Activated CD4-positive, alpha-beta memory T cell treated with anti-CD3 and anti-CD28 coated beads, Interleukin-2, amount 10 ng/mL, durations not matched to agents 7 days and 5 days (primary cell): Measurements from ENCODE around the gene MIGA2. TPM values are rescaled to one million over a fixed set of nuclear protein-coding genes. Genes with fewer than 3 reads are reported as not detected.

ENCODE experiments used
- CTCF ChIA-PET: fragments of 350-600 bp; sonication (Branson Sonifier 250); formaldehyde crosslinking; loops from one replicate; lab custom pipeline; 2021; ENCODE audit warnings: antibody characterized with exemption, inconsistent platforms; lab: Charles Lee
- POLR2A ChIA-PET: fragments of 350-600 bp; sonication (Branson Sonifier 250); formaldehyde crosslinking; loops from one replicate; lab custom pipeline; 2021; ENCODE audit warnings: antibody characterized with exemption; lab: Charles Lee
- DNase-seq: peaks from one replicate; pipeline ENCODE4 v3.0.0-alpha.2; 2020
- H3K27ac Mint-ChIP-seq: one replicate; pipeline ENCODE4 v1.8.0; 2021; ENCODE audit warnings: mild to moderate bottlenecking, mixed read lengths
- H3K27me3 Mint-ChIP-seq: one replicate; pipeline ENCODE4 v1.8.0; 2021; ENCODE audit warnings: mixed read lengths
- H3K36me3 Mint-ChIP-seq: one replicate; pipeline ENCODE4 v1.8.0; 2021; ENCODE audit warnings: low read depth, mixed read lengths
- H3K4me1 Mint-ChIP-seq: one replicate; pipeline ENCODE4 v1.8.0; 2021; ENCODE audit warnings: mixed read lengths
- H3K4me3 Mint-ChIP-seq: one replicate; pipeline ENCODE4 v1.8.0; 2021; ENCODE audit warnings: mild to moderate bottlenecking, mixed read lengths
- H3K9me3 Mint-ChIP-seq: one replicate; pipeline ENCODE4 v1.8.0; 2021; ENCODE audit warnings: mixed read lengths
- total RNA-seq, 2 experiments: library from RNA; stranded (reverse); gene quantifications; one replicate each; pipeline ENCODE4 v1.2.3, GENCODE V29; 2021

The MIGA2 gene
- total RNA-seq, 2 experiments from 2014 or later: 36.5 to 40.9 TPM

- Mint-ChIP-seq H3K4me3 (peak overlapping the region; percentile 87), H3K9me3 (no peaks in the 10 kb centered on the region), H3K4me1 (peaks cover 28% of the 10 kb centered on the region), H3K36me3 (peaks cover 3% of the 10 kb centered on the region), H3K27me3 (no peaks in the 10 kb centered on the region), H3K27ac (peak overlapping the region; percentile 76)
- DNase-seq: no peak
- ChIA-PET CTCF (interaction anchor here (0.6 to 2.6 kb wide), 9 partner anchors 10 to 939 kb away, joined by 3 to 11 read pairs (median 4); partner anchors contain the start of genes ENDOG and MIGA2), POLR2A (interaction anchor here (0.6 to 3.1 kb wide), 13 partner anchors 9 to 546 kb away, joined by 3 to 25 read pairs (median 3); partner anchors contain the start of genes DOLK, ENDOG, MIGA2 and NUP188)
These were observed 45.0 kb downstream of the MIGA2 start for GRCh38 chr9:129081388-129081904.

GRCh38 chr9:129084087-129084486 is 47.7 kb downstream of the MIGA2 start:
- DNase-seq: no peak
- Mint-ChIP-seq H3K4me3 (no peak overlapping the region), H3K27me3 (no peaks in the 10 kb centered on the region), H3K27ac (no peak overlapping the region), H3K36me3 (peaks cover 13% of the 10 kb centered on the region), H3K4me1 (peaks cover 27% of the 10 kb centered on the region), H3K9me3 (no peaks in the 10 kb centered on the region)
- POLR2A ChIA-PET: interaction anchor here (1.1 kb wide), 1 partner anchor 11 kb away, joined by 3 read pairs; no protein-coding TSS in a partner anchor
- CTCF ChIA-PET: no interaction called here

- H3K4me1 Mint-ChIP-seq: no peaks in the 10 kb centered on the region
- H3K27ac Mint-ChIP-seq: no peak overlapping the region
- POLR2A ChIA-PET: no interaction called here
- H3K36me3 Mint-ChIP-seq: peaks cover 21% of the 10 kb centered on the region
- DNase-seq: no peak
- H3K9me3 Mint-ChIP-seq: no peaks in the 10 kb centered on the region
- H3K27me3 Mint-ChIP-seq: no peaks in the 10 kb centered on the region
- no peak overlapping the region for H3K4me3 Mint-ChIP-seq
- CTCF ChIA-PET: no interaction called here
These were observed 52.8 kb downstream of the MIGA2 start for GRCh38 chr9:129089246-129089645.

- DNase-seq: no peak
- H3K36me3 Mint-ChIP-seq: peaks cover 10% of the 10 kb centered on the region
- H3K27ac Mint-ChIP-seq: no peak overlapping the region
- H3K4me3 Mint-ChIP-seq: no peak overlapping the region
- H3K9me3 Mint-ChIP-seq: no peaks in the 10 kb centered on the region
- no peaks in the 10 kb centered on the region for H3K27me3 Mint-ChIP-seq
- POLR2A ChIA-PET: interaction anchor here (0.8 to 2.0 kb wide), 2 partner anchors 9 to 18 kb away, joined by 3 to 8 read pairs; partner anchors contain the start of gene PTPA
- CTCF ChIA-PET: no interaction called here
- no peaks in the 10 kb centered on the region for H3K4me1 Mint-ChIP-seq
These were observed 57.4 kb downstream of the MIGA2 start for GRCh38 chr9:129093602-129094386.

- H3K9me3 Mint-ChIP-seq: no peaks in the 10 kb centered on the region
- no peak for DNase-seq
These were observed 58.2 kb downstream of the MIGA2 start for GRCh38 chr9:129094387-129095169.

GRCh38 chr9:129095170-129095667 is 58.8 kb downstream of the MIGA2 start:
- Mint-ChIP-seq H3K4me1 (no peaks in the 10 kb centered on the region), H3K4me3 (no peak overlapping the region), H3K27ac (no peak overlapping the region), H3K36me3 (no peaks in the 10 kb centered on the region), H3K27me3 (no peaks in the 10 kb centered on the region), H3K9me3 (no peaks in the 10 kb centered on the region)
- CTCF ChIA-PET: interaction anchor here (0.5 to 1.3 kb wide), 2 partner anchors 36 to 783 kb away, joined by 3 read pairs; no protein-coding TSS in a partner anchor
- POLR2A ChIA-PET: interaction anchor here (0.9 to 2.0 kb wide), 3 partner anchors 11 to 16 kb away, joined by 3 to 8 read pairs (median 3); partner anchors contain the start of gene PTPA
- no peak for DNase-seq

More at GRCh38 chr9:129094387-129095169, 58.2 kb downstream of the MIGA2 start:
- no peak overlapping the region for H3K27ac Mint-ChIP-seq
- H3K36me3 Mint-ChIP-seq: peaks cover 6% of the 10 kb centered on the region
- no peaks in the 10 kb centered on the region for H3K27me3 Mint-ChIP-seq
- no peak overlapping the region for H3K4me3 Mint-ChIP-seq
- CTCF ChIA-PET: no interaction called here
- POLR2A ChIA-PET: interaction anchor here (0.8 to 2.0 kb wide), 4 partner anchors 9 to 17 kb away, joined by 3 to 8 read pairs (median 3); partner anchors contain the start of gene PTPA
- H3K4me1 Mint-ChIP-seq: no peaks in the 10 kb centered on the region

GRCh38 chr9:129095908-129096307 is 59.5 kb downstream of the MIGA2 start:
- no peak for DNase-seq
- no peak overlapping the region for H3K27ac Mint-ChIP-seq
- ChIA-PET CTCF (interaction anchor here (1.3 kb wide), 1 partner anchor 36 kb away, joined by 3 read pairs; no protein-coding TSS in a partner anchor), POLR2A (interaction anchor here (2.0 kb wide), 1 partner anchor 16 kb away, joined by 8 read pairs; the partner anchor contains the start of gene PTPA)
- no peak overlapping the region for H3K4me3 Mint-ChIP-seq
- H3K36me3 Mint-ChIP-seq: no peaks in the 10 kb centered on the region
- no peaks in the 10 kb centered on the region for H3K9me3 Mint-ChIP-seq
- H3K4me1 Mint-ChIP-seq: no peaks in the 10 kb centered on the region
- H3K27me3 Mint-ChIP-seq: no peaks in the 10 kb centered on the region

GRCh38 chr9:129097671-129098306 is 61.4 kb downstream of the MIGA2 start:
- H3K4me1 Mint-ChIP-seq: no peaks in the 10 kb centered on the region
- CTCF ChIA-PET: interaction anchor here (1.0 kb wide), 1 partner anchor 9 kb away, joined by 3 read pairs; no protein-coding TSS in a partner anchor
- no peaks in the 10 kb centered on the region for H3K27me3 Mint-ChIP-seq
- no peaks in the 10 kb centered on the region for H3K9me3 Mint-ChIP-seq
- DNase-seq: no peak
- POLR2A ChIA-PET: interaction anchor here (0.9 to 1.0 kb wide), 2 partner anchors 14 to 32 kb away, joined by 3 to 4 read pairs; no protein-coding TSS in a partner anchor
- H3K4me3 Mint-ChIP-seq: no peak overlapping the region
- H3K36me3 Mint-ChIP-seq: no peaks in the 10 kb centered on the region
- no peak overlapping the region for H3K27ac Mint-ChIP-seq

- no peaks in the 10 kb centered on the region for H3K4me1 Mint-ChIP-seq
- DNase-seq: no peak
- H3K36me3 Mint-ChIP-seq: no peaks in the 10 kb centered on the region
- no peak overlapping the region for H3K27ac Mint-ChIP-seq
- no peaks in the 10 kb centered on the region for H3K9me3 Mint-ChIP-seq
- ChIA-PET POLR2A (interaction anchor here (0.9 to 1.0 kb wide), 2 partner anchors 13 to 32 kb away, joined by 3 to 4 read pairs; no protein-coding TSS in a partner anchor), CTCF (interaction anchor here (1.0 kb wide), 1 partner anchor 8 kb away, joined by 3 read pairs; no protein-coding TSS in a partner anchor)
- H3K27me3 Mint-ChIP-seq: no peaks in the 10 kb centered on the region
- no peak overlapping the region for H3K4me3 Mint-ChIP-seq
These were observed 61.9 kb downstream of the MIGA2 start for GRCh38 chr9:129098328-129098727.

GRCh38 chr9:129100383-129101169 is 64.2 kb downstream of the MIGA2 start:
- no peaks in the 10 kb centered on the region for H3K27me3 Mint-ChIP-seq
- DNase-seq: no peak
- H3K9me3 Mint-ChIP-seq: no peaks in the 10 kb centered on the region
- ChIA-PET CTCF (no interaction called here), POLR2A (interaction anchor here (0.5 to 1.0 kb wide), 2 partner anchors 20 to 270 kb away, joined by 3 read pairs; partner anchors contain the start of gene DOLPP1)
- H3K4me3 Mint-ChIP-seq: no peak overlapping the region
- H3K36me3 Mint-ChIP-seq: no peaks in the 10 kb centered on the region
- no peaks in the 10 kb centered on the region for H3K4me1 Mint-ChIP-seq
- no peak overlapping the region for H3K27ac Mint-ChIP-seq

GRCh38 chr9:129101279-129101678 is 64.9 kb downstream of the MIGA2 start:
- Mint-ChIP-seq H3K9me3 (no peaks in the 10 kb centered on the region), H3K27me3 (no peaks in the 10 kb centered on the region), H3K36me3 (no peaks in the 10 kb centered on the region), H3K27ac (no peak overlapping the region), H3K4me3 (no peak overlapping the region), H3K4me1 (no peaks in the 10 kb centered on the region)
- ChIA-PET CTCF (no interaction called here), POLR2A (interaction anchor here (0.5 kb wide), 1 partner anchor 271 kb away, joined by 3 read pairs; no protein-coding TSS in a partner anchor)
- DNase-seq: no peak
